Measurements from ENCODE around the gene FAM200B.
A peak's percentile ranks its signal among the peaks of the same experiment; 100 is the strongest.

FAM200B gene

GRCh38 chr4:15668566-15669435 lies 12.8 kb upstream of the FAM200B start:
- no peak for DNase-seq

GRCh38 chr4:15670576-15670975 lies 11.1 kb upstream of the FAM200B start:
- no peak for DNase-seq

- no peak for DNase-seq
These were observed 9.5 kb upstream of the FAM200B start for GRCh38 chr4:15672101-15672500.

DNA sequence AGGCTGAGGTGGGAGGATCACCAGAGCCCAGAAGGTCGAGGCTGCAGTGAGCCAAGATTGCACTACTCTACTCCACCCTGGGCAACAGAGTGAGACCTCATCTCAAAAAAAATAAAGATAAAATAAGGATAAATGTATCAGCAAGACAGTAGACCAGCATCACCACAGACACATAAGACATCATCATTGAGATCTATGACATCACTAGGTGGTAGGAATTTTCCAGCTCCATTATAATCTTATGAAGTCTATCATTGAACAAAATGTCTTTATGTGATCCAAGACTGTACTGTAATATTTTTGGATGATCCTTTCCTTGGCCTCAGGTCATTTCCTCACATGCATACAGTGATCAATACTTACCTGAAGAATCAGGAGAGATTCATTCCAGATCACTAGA lies 8.3 kb upstream of the FAM200B start:
- no peak for DNase-seq

DNA sequence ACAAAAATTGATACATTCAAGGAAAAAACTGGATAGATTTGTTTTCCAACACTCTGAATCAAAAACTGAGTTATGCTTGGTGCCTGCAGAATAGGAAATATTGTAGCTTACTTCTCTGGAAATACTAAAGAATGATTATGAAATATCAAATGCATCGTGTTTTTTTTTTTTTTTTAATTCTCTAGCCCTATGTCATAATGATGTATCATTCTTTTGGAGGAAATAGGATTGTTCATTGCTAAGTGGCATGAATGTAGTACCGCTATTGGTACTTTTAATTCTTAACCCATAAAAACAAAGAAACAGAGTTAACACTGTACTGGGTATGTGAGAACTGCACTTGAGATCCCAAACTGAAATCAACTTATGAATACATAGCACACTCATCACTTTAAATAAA lies 7.6 kb upstream of the FAM200B start:
- no peak for DNase-seq

- no peak for DNase-seq
These were observed 6.7 kb upstream of the FAM200B start for GRCh38 chr4:15674926-15675325.

DNA sequence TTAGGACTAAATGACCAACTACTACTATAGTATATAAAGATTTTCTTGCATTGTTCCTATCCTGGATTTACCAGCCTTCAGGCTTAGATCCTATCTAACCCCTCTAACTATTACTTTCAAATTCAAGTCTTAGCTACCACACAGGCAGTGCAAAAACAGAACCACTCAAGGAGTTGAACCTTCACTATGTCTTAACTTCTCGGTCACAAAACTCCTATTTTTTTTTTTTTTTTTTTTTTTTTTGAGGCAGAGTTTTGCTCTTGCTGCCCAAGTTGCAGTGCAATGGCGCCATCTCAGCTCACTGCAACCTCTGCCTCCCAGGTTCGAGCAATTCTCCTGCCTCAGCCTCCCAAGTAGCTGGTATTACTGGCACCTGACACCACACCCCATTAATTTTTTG lies 6.3 kb upstream of the FAM200B start:
- DNase-seq, result no peak

DNA sequence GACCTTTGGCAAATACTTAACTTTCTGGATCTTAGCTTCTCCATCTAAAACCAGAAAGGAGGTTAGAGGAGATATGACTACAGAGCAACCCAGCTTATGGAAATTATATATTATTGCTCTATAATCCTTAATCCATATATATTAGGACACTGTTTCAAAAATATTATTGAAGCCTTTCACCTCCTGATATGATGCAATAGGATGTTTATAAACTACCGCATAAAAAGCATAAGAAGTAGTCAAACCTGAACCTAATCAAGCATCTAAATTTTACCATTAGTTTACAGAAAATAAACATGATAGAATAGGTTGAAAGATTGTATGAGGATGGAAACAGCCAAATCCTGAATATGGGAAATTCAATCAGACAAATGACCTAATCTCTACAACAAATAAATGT lies 5.6 kb upstream of the FAM200B start:
- no peak for DNase-seq

- no peak for DNase-seq
These were observed 4.7 kb upstream of the FAM200B start for GRCh38 chr4:15676899-15677298.

- no peak for DNase-seq
These were observed 4.1 kb upstream of the FAM200B start for GRCh38 chr4:15677507-15677988.

GRCh38 chr4:15681067-15681371 lies 608 bp upstream of the FAM200B start:
- DNase-seq, result no peak

DNA sequence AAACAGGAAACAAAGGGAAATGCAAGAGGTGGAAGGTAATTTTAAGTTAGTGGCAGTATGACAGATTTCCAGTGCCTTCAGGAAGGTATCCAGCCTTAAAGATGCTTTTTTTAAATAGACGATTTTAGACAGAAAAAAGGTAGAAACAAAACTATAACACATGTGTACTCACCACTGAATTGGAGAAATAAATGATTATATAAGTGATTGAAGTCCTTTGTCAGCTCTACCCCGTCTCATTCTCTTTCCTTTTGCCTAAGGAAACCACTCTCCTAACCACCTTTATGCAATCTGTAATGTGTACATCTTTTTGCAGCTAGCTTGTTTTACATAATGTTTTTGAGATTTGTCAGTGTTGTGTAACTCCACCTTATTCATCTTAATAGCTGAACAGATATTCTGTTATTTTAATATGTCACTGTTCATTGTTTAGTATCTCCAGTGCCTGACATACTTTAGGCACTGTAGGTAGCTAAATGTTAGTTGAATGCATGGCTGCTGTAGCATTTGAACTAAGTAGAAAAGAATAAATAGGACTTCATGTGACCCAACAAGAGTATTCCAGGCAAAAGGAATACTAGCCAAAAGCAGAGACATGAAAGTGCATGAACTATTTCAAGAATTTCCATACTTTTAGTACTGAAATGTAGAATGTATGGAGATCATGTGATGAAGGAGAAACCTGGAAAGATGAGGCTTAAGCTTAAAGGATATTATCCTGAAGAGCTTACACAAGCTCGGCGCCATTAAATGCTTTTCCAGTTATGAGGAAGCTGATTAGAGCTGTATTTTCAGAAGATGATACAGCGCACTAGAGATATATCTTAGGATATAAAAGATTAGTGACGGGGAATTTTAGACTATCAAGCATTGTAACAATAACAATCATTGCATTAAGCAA lies 865 bp downstream of the FAM200B start:
- no peak for DNase-seq

- no peak for DNase-seq
These were observed 1.5 kb downstream of the FAM200B start for GRCh38 chr4:15683143-15683495.

- DNase-seq, result no peak
These were observed 2.9 kb downstream of the FAM200B start for GRCh38 chr4:15684498-15684897.

GRCh38 chr4:15688051-15688450 lies 6.4 kb downstream of the FAM200B start:
- no peak for DNase-seq

- peak in 1 of 2 donors; percentile 16 for DNase-seq
These were observed 7.9 kb downstream of the FAM200B start for GRCh38 chr4:15689540-15689939.

GRCh38 chr4:15690020-15690809 lies 8.6 kb downstream of the FAM200B start:
- DNase-seq, result no peak

- no peak for DNase-seq
These were observed 9.9 kb downstream of the FAM200B start for GRCh38 chr4:15691346-15692135.

DNA sequence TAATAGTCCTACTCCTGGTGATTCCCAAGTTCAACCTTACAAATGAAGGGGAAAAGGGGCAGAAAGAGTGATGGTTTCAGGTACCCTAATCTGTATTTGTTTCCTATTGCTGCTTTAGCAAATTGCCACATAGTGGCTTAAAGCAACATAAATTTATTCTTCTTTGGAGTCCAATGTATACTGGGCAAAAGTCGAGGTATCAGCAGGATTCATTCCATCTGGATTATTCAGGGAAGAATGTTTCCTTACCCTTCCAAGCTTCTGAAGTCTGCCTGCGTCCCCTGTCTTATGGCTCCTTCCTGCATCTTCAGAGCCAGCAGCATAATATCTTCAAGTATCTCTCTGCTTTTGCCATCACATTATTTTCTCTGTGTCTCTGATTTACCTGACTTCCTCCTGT lies 11.0 kb downstream of the FAM200B start:
- DNase-seq, result no peak

GRCh38 chr4:15694431-15694830 lies 12.8 kb downstream of the FAM200B start:
- no peak for DNase-seq

- DNase-seq, result no peak
These were observed 13.6 kb downstream of the FAM200B start for GRCh38 chr4:15695240-15695699.

DNA sequence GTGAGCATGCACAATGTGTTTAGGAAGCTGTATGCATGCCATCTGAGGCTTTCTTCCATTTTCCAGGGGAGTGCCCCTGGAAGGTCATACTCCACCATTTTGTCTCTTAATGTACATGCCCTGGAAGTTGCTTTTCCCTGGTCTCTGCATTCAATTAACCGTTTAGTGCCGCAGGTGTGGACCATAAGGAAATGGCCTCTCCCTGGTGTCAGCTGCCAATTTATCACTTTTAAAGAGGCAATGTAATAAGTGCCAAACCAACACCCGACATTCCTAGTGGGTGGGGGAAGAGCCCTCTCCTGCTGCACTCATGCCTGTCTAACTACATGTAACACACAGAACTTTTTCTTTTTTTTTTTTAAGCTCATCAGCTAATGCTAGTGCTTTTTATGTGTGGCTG lies 14.1 kb downstream of the FAM200B start:
- no peak for DNase-seq

Data from CD4-positive, alpha-beta T cell treated with Interleukin-1 beta for 1 hour (primary cell).